PC-9 (cell line): Measurements from ENCODE around the gene SHISA9.

Experiments used
- EZH2 ChIP-seq: fragments of 200-600 bp; sonication (generic); IDR thresholded peaks from 2 replicates; pipeline ENCODE4 v1.8.0; 2017; ENCODE audit warnings: antibody characterized with exemption, low read depth
- TF ChIP-seq, protein P1 (sequence below): fragments of 200-600 bp; sonication (generic); conservative IDR thresholded peaks from 2 replicates; pipeline ENCODE4 v1.6.1; 2017; ENCODE audit warnings: mixed run types, antibody characterized with exemption, mild to moderate bottlenecking, moderate library complexity

DNA sequence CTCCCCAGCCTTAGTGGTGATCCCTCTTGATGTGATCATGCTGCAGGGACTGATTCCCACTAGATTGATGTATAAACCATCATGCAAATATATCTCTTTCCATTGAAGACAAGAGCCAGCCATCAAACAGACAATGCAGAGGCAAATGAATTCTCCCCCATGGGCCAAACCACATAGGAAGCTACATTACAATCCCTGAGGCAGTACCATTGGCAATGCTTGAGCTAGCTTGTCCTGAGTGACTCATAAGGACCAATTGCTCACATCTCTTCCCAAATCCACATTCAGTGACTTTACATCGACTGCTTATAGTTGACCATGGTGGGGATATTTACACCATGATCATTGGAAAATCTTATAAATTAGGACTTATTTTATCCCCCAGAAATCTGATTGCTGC, 242.2 kb downstream of the SHISA9 start:
- TF ChIP-seq EZH2, result no peak
- TF ChIP-seq, protein P1, sequence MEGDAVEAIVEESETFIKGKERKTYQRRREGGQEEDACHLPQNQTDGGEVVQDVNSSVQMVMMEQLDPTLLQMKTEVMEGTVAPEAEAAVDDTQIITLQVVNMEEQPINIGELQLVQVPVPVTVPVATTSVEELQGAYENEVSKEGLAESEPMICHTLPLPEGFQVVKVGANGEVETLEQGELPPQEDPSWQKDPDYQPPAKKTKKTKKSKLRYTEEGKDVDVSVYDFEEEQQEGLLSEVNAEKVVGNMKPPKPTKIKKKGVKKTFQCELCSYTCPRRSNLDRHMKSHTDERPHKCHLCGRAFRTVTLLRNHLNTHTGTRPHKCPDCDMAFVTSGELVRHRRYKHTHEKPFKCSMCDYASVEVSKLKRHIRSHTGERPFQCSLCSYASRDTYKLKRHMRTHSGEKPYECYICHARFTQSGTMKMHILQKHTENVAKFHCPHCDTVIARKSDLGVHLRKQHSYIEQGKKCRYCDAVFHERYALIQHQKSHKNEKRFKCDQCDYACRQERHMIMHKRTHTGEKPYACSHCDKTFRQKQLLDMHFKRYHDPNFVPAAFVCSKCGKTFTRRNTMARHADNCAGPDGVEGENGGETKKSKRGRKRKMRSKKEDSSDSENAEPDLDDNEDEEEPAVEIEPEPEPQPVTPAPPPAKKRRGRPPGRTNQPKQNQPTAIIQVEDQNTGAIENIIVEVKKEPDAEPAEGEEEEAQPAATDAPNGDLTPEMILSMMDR, result no peak
